C4-2B (cell line): ENCODE measurements around the gene FOXF2.

Experiments used
- H3K27ac ChIP-seq: fragments of 450-650 bp; 2 replicates; pipeline ENCODE4 v1.5.1; 2017
- CTCF ChIP-seq: fragments of 450-650 bp; conservative IDR thresholded peaks from 2 replicates; pipeline ENCODE4 v1.5.1; 2017; ENCODE audit warnings: mild to moderate bottlenecking
- ZFX ChIP-seq: fragments of 450-650 bp; IDR thresholded peaks from 2 replicates; pipeline ENCODE4 v1.6.1; 2017

Gene FOXF2

GRCh38 chr6:1380625-1381427, 8.6 kb upstream of the FOXF2 start:
- TF ChIP-seq CTCF (no peak), ZFX (no peak)
- no peak overlapping the region for H3K27ac ChIP-seq

GRCh38 chr6:1381481-1382330, 7.7 kb upstream of the FOXF2 start:
- H3K27ac ChIP-seq = no peak overlapping the region
- TF ChIP-seq ZFX = no peak
- peak; percentile 96 for TF ChIP-seq CTCF

DNA sequence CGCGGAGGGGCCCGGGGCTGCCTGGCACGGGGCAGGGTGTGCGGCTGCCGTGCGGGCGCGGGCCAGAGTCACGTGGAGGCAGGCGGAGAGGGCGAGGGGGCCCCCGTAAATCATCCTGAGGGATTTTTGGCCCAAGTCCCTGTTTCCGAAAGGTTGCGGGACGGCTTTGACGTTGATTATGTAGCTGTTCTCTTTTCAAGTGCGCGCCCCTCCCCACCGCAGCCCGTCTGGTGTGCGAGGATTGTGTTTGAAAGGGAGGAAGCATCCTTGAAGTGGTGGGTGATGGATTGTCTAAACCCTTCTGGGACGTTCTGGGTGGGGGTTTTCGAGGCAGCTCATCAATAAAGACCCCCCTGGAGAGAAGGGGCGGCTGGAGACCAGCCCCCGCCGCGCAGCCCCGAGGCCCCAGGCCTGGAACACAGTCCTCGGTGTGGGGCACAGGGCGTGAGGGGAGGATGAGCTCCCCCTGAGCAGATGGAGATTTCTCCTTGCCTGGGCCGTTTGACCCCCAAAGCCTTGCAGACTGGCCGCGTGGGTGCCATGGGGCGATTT, 7.0 kb upstream of the FOXF2 start:
- H3K27ac ChIP-seq = no peak overlapping the region
- no peak for TF ChIP-seq CTCF
- TF ChIP-seq ZFX = no peak

DNA sequence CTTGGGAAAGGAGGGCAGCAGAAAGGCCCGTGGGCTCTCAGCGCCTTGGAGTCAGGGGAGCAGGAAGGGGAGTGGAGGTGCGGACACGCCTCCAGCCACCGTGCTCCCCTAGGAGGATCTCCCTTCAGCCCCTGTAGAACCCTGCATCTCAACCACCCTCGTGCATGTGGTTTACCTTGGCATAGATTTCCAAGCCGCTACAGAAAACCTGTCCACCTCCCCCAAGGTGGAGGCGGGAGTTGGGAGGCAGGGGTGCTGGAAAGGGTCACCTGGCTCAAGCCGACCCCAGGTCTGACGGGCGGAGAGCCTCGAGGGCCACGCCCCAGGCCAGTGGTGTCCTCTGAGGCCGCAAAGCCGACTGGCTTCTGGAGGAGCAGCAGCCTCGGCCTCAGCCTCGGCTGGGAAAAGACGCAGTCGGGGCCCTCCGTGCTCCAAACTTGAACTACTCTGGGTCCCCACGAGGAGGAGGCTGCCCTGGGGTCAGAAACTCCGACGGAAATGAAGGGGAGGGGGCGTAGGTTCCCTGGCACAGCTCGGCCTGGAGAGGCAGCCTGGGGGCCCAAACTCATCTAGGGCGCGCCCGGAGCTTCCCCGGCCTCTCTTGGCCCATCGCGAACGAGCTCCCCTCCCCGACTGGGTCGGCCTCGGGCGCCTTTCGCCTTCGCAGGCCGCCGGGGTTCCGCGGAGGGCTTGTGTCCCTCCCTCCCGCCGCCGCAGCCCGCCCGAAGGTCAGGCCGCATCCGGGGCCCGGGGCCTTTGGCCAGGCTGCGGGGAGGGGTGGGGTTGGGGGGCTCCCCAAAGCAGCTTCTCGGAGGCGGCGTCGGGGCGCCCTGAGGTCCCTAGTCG, 6.3 kb upstream of the FOXF2 start:
- no peak for TF ChIP-seq CTCF
- no peak for TF ChIP-seq ZFX
- no peak overlapping the region for H3K27ac ChIP-seq

- TF ChIP-seq CTCF (no peak), ZFX (no peak)
- H3K27ac ChIP-seq = no peak overlapping the region
Measured at GRCh38 chr6:1383729-1384548, 5.4 kb upstream of the FOXF2 start.

- TF ChIP-seq CTCF (no peak), ZFX (no peak)
- H3K27ac ChIP-seq = no peak overlapping the region
Measured at GRCh38 chr6:1384549-1385128, 4.7 kb upstream of the FOXF2 start.
